Heart left ventricle (tissue), 16 donors: ENCODE measurements around the gene FASTK. TPM values are rescaled to one million over a fixed set of nuclear protein-coding genes. Genes with fewer than 3 reads are reported as not detected.

Source experiments
- ATAC-seq, 4 donors: fragments of 200-7000 bp; cut with Tn5 transposase; one replicate each; pipeline ENCODE4 v1.9.1; 2020 to 2022; ENCODE audit warnings: moderate library complexity in 4 of 4, mild to moderate bottlenecking in 3 of 4, moderate number of reproducible peaks in 1 of 4
- DNase-seq, 5 donors: peaks; one replicate each; pipeline ENCODE4 v3.0.0-alpha.2; 2020
- H3K27ac ChIP-seq, 12 donors: fragments of 200-600 bp; sonication (generic) in 4 of 12; one replicate each; pipeline versions ENCODE4 v1.5.0 to v1.8.0; 2016 to 2022; ENCODE audit warnings: mild to moderate bottlenecking in 2 of 12
- H3K27me3 ChIP-seq, 9 donors: fragments of 200-600 bp; sonication (generic) in 2 of 9; one replicate each; pipeline versions ENCODE4 v1.5.1 to v1.8.0; 2016 to 2022; ENCODE audit warnings: mild to moderate bottlenecking in 3 of 9
- H3K36me3 ChIP-seq, 9 donors: fragments of 200-600 bp; sonication (generic) in 2 of 9; one replicate each; pipeline versions ENCODE4 v1.5.0 to v1.8.0; 2018 to 2022; ENCODE audit warnings: mild to moderate bottlenecking in 2 of 9
- H3K4me1 ChIP-seq, 12 donors: fragments of 200-600 bp; sonication (generic) in 4 of 12; one replicate each; pipeline versions ENCODE4 v1.5.0 to v1.8.0; 2016 to 2022; ENCODE audit warnings: mild to moderate bottlenecking in 3 of 12
- H3K4me3 ChIP-seq, 12 donors: fragments of 200-600 bp; sonication (generic) in 4 of 12; one replicate each; pipeline versions ENCODE4 v1.5.0 to v1.8.0; 2017 to 2022; ENCODE audit warnings: mild to moderate bottlenecking in 9 of 12, moderate library complexity in 4 of 12
- H3K9me3 ChIP-seq, 12 donors: fragments of 200-600 bp; sonication (generic) in 4 of 12; one replicate each; pipeline versions ENCODE4 v1.5.0 to v1.8.0; 2016 to 2022; ENCODE audit warnings: mild to moderate bottlenecking in 1 of 12
- CTCF ChIP-seq, 12 donors: fragments of 200-600 bp; sonication (generic) in 4 of 12; IDR thresholded peaks; one replicate each; pipeline versions ENCODE4 v1.5.0 to v1.8.0; 2018 to 2022; ENCODE audit warnings: antibody characterized with exemption in 12 of 12, mild to moderate bottlenecking in 5 of 12
- POLR2A ChIP-seq, 2 donors: fragments of 450-650 bp; IDR thresholded peaks; one replicate each; pipeline ENCODE4 v1.6.1; 2017; ENCODE audit warnings: antibody characterized with exemption in 2 of 2, mild to moderate bottlenecking in 2 of 2, moderate library complexity in 2 of 2
- WGBS, 4 donors: extraction: QIAGEN DNeasy Blood & Tissue Kit in 2 of 4; methylation state at CpG; one replicate each; pipeline versions ENCODE4 v1.1.5 to v1.1.7; 2013 to 2018; 5-methylcytosine and 5-hydroxymethylcytosine counted together
- intact Hi-C, 10 donors: fragments of 100-400 bp; cut with DNase I; formaldehyde crosslinking; loops; one replicate each; pipeline versions ENCODE4 v1.11.1 to v1.14.2; 2022
- polyA plus RNA-seq, 2 donors: library from polyadenylated mRNA; stranded (reverse); fragments of 200-250 nt; gene quantifications; one replicate each; pipeline ENCODE4 v1.2.3, GENCODE V29; 2013
- total RNA-seq, 9 donors: library from RNA; depleted of rRNA in 2 of 9; stranded (reverse); fragments of >200 nt in 2 of 9; fragmentation: NEBNext Ultra II Directional in 3 of 9; extraction: Animal tissue kit (Norgen Biotek cat#: 25700) in 3 of 9; gene quantifications; one replicate each; pipeline versions ENCODE4 v1.1.0 to v1.2.4, GENCODE V29; 2016 to 2023
- donor health status: ischemic (EF 13 %, LVEDD 7.1; RV severe dilation, severe dysfunction).
- donor health status: healthy with polysubstance abuse.
- donor health status: DM: no; HTN: yes; CAD: no.
- donor health status: DM: no; HTN: no; CAD: no.
- donor health status: ischemic (EF 25% LVEDD 6.9; RV normal size, moderate dysfunction).
- donor health status: ischemic (EF 25% LVEDD 5.7; RV mildly dilated, moderate dysfunction).
- donor health status: healthy.
- donor health status: DM: yes; HTN: yes; CAD: no.
- donor health status: ischemic (EF 35%, LVEDD 5.7; RV mildly dilated, moderate dysfunction).
- donor health status: nonischemic (EF 11% LVEDD 7.7; RV severe dilation, severe dysfunction).
- donor health status: DM: yes; HTN: yes; CAD: no.
- donor health status: PGD.
- donor health status: ischemic (EF 29% LVEDD 5.4; RV normal size, mild dysfunction).
- donor health status: nonischemic (EF 23%, LVEDD 6.1; RV moderate dilation, normal function).

The FASTK gene
- total and polyA plus RNA-seq, 11 donors = 59.9 to 168 (median 77.7) TPM

DNA sequence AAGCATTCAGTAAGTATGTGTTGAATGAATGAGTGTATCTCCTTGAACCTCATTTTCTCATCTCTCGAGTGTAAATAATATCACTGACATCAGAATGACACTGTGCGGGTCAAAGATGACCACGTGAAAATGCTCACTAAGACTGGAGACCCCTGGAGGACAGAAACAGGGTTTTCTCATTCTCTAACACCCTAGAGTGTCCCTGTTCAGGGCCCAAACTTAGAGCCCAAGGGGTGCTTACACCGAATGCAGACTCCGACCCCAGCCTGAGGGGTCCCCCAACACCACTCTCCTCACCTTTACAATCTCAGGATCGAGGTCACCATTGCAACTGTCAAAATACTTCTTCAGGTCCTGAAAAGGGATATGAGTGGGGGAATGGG lies 24.3 kb downstream of the FASTK start:
- H3K4me1 ChIP-seq = peaks cover 4 to 49% (median 31%) of the 10 kb centered on the region in 12 donors

DNA sequence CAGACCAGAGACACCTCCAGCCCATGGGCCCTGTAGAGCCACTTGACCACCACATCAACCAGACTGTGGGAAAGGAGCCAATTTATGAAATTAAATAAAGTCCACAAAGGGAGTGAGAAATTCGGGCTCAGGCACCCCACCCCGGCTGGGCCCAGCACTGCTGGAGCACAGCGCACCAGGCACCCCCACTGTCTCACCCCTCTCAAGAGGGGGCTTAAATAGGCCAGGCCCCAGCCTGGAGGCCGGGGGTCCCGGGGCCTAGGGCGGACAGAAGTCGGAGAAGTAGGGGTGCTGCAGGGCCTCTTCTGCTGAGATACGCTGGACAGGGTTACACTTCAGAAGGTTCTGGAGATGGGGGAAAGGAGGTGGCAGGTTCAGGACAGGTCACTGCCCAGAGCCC lies 26.9 kb downstream of the FASTK start:
- ATAC-seq (no peak), DNase-seq (no peak)
- Histone ChIP-seq H3K36me3 (no peaks in the 10 kb centered on the region), H3K4me1 (peaks cover 0 to 39% (median 18%) of the 10 kb centered on the region in 12 donors), H3K4me3 (no peak overlapping the region), H3K9me3 (no peaks in the 10 kb centered on the region), H3K27ac (no peak overlapping the region), H3K27me3 (peaks cover 0 to 3% (median 0%) of the 10 kb centered on the region in 9 donors)
- 90 to 98% (median 93%) methylated on average over 7 to 8 of the region's 8 CpGs for WGBS, 4 donors
- no peak for TF ChIP-seq POLR2A (IDR thresholded peaks at IDR 0.05)
- no peak for TF ChIP-seq CTCF (IDR thresholded peaks at IDR 0.05)
- intact Hi-C loops = loop anchor here in 1 of 10 donors (10.0 kb wide), 1 partner anchor 171 kb away; the partner anchor contains the start of gene ABCF2

More for the DNA sequence above, 24.3 kb downstream of the FASTK start:
- no peak overlapping the region for H3K4me3 ChIP-seq
- H3K27me3 ChIP-seq = no peaks in the 10 kb centered on the region
- 90 to 94% (median 93%) methylated on average over 6 of the region's 6 CpGs for WGBS, 4 donors
- ATAC-seq (no peak), DNase-seq (no peak)
- no peaks in the 10 kb centered on the region for H3K9me3 ChIP-seq
- H3K27ac ChIP-seq = no peak overlapping the region
- H3K36me3 ChIP-seq = no peaks in the 10 kb centered on the region
- intact Hi-C loops = loop anchor here in 1 of 10 donors (2.0 to 10.0 kb wide), 3 partner anchors 21 to 1344 kb away; partner anchors contain the start of gene ABCF2
- TF ChIP-seq CTCF (IDR thresholded peaks at IDR 0.05) = no peak
- no peak for TF ChIP-seq POLR2A (IDR thresholded peaks at IDR 0.05)

DNA sequence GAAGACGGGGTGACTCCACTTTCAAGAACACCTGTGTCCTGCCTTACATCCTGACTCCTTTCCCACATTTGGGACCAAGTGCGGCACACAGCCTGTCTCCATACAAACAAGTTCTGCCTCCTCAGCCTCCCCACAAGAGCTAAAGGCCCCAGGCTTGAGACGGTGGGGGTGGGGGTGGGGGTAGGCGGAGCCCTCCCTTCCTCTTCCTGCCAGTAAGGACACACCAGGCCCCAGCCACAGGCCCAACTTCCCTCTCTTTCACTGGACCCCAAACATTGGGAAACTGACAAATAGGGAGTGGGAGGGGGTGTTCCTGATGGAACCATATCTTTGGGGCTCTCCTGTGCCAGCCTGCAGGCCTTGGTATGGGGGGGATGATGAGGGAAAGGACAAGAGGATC lies 27.5 kb downstream of the FASTK start:
- Histone ChIP-seq H3K4me1 (peaks cover 0 to 32% (median 14%) of the 10 kb centered on the region in 12 donors), H3K9me3 (no peaks in the 10 kb centered on the region), H3K27me3 (peaks cover 0 to 3% (median 0%) of the 10 kb centered on the region in 9 donors), H3K36me3 (no peaks in the 10 kb centered on the region), H3K27ac (no peak overlapping the region), H3K4me3 (no peak overlapping the region)
- no peak for DNase-seq
- 58 to 76% (median 70%) methylated on average over 4 of the region's 4 CpGs for WGBS, 4 donors
- TF ChIP-seq POLR2A (IDR thresholded peaks at IDR 0.05) (no peak), CTCF (IDR thresholded peaks at IDR 0.05) (no peak)
- no peak for ATAC-seq
- intact Hi-C loops = loop anchor here in 1 of 10 donors (10.0 kb wide), 1 partner anchor 172 kb away; the partner anchor contains the start of gene ABCF2

DNA sequence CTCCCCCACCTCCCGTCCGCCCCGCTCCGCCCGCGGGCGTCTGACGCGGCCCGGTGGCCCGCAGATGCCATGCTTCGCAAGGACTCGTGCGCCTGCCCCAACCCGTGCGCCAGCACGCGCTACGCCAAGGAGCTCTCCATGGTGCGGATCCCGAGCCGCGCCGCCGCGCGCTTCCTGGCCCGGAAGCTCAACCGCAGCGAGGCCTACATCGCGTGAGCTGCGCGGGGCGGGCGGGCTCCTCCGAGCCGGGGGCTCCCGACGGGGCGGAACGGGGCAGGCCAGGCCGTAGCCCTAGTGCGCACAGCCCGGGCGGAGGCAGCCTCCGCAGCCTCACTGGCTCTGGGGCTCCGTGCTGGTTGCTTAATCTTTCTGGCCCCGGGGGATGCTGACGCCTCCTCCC lies 29.5 kb downstream of the FASTK start:
- DNase-seq (peak; percentile 55 to 84 (median 67)), ATAC-seq (peak in 3 of 4 donors; percentile 51 to 78 (median 69))
- Histone ChIP-seq H3K27ac (no peak overlapping the region), H3K27me3 (peaks cover 0 to 3% (median 0%) of the 10 kb centered on the region in 9 donors), H3K36me3 (peaks cover 0 to 2% (median 0%) of the 10 kb centered on the region in 9 donors), H3K4me3 (peak overlapping the region in 7 of 12 donors; percentile 4 to 34 (median 29)), H3K4me1 (peaks cover 0 to 23% (median 9%) of the 10 kb centered on the region in 12 donors), H3K9me3 (no peaks in the 10 kb centered on the region)
- TF ChIP-seq CTCF (IDR thresholded peaks at IDR 0.05) (no peak), POLR2A (IDR thresholded peaks at IDR 0.05) (no peak)
- intact Hi-C loops = loop anchor here in 1 of 10 donors (10.0 kb wide), 1 partner anchor 174 kb away; the partner anchor contains the start of gene ABCF2
- 2 to 7% (median 3%) methylated on average over 38 to 50 of the region's 50 CpGs for WGBS, 4 donors
